Peyer's patch (tissue), 4 donors: ENCODE results near the gene EPB41L1. TPM values are rescaled to one million over a fixed set of nuclear protein-coding genes. Genes with fewer than 3 reads are reported as not detected.

Source experiments
- DNase-seq, 3 donors: peaks; one replicate each; pipeline ENCODE4 v3.0.0-alpha.2; 2017 to 2019
- H3K27ac ChIP-seq, 4 donors: fragments of 200-600 bp; sonication (generic); one replicate each; pipeline ENCODE4 v1.5.1; 2016 to 2019
- H3K27me3 ChIP-seq, 2 donors: fragments of 200-600 bp; sonication (generic); one replicate each; pipeline ENCODE4 v1.5.1; 2019
- H3K36me3 ChIP-seq, 3 donors: fragments of 200-600 bp; sonication (generic); one replicate each; pipeline ENCODE4 v1.5.1; 2016 to 2019
- H3K4me1 ChIP-seq, 4 donors: fragments of 200-600 bp; sonication (generic); one replicate each; pipeline ENCODE4 v1.5.1; 2016 to 2019
- H3K4me3 ChIP-seq, 4 donors: fragments of 200-600 bp; sonication (generic); 1 replicate in 3 of 4; 2 replicates in 1 of 4; pipeline ENCODE4 v1.5.1; 2016 to 2019; ENCODE audit warnings: mild to moderate bottlenecking in 1 of 4
- H3K9me3 ChIP-seq, 4 donors: fragments of 200-600 bp; sonication (generic); one replicate each; pipeline ENCODE4 v1.5.1; 2016 to 2019; ENCODE audit warnings: mild to moderate bottlenecking in 1 of 4
- POLR2A ChIP-seq, 2 donors: fragments of 450-650 bp; IDR thresholded peaks; one replicate each; pipeline ENCODE4 v1.5.1; 2017; ENCODE audit warnings: antibody characterized with exemption in 2 of 2, mild to moderate bottlenecking in 2 of 2, moderate library complexity in 2 of 2
- total RNA-seq, 4 donors: library from RNA; depleted of rRNA; stranded (reverse); fragments of >200 nt; gene quantifications; one replicate each; pipeline ENCODE4 v1.1.0, GENCODE V29; 2016
- TF ChIP-seq, protein P1 (sequence below), 6 experiments: fragments of 450-650 bp in 4 of 6; fragments of 200-600 bp in 2 of 6; sonication (generic) in 1 of 6; IDR thresholded peaks; one replicate each; pipeline ENCODE4 v1.5.1; 2017 to 2019; ENCODE audit warnings: antibody characterized with exemption in 6 of 6, mild to moderate bottlenecking in 3 of 6, moderate library complexity in 1 of 6

Gene EPB41L1
- total RNA-seq, 4 donors from 2014 or later, result 23.1 to 104 (median 57.2) TPM

DNA sequence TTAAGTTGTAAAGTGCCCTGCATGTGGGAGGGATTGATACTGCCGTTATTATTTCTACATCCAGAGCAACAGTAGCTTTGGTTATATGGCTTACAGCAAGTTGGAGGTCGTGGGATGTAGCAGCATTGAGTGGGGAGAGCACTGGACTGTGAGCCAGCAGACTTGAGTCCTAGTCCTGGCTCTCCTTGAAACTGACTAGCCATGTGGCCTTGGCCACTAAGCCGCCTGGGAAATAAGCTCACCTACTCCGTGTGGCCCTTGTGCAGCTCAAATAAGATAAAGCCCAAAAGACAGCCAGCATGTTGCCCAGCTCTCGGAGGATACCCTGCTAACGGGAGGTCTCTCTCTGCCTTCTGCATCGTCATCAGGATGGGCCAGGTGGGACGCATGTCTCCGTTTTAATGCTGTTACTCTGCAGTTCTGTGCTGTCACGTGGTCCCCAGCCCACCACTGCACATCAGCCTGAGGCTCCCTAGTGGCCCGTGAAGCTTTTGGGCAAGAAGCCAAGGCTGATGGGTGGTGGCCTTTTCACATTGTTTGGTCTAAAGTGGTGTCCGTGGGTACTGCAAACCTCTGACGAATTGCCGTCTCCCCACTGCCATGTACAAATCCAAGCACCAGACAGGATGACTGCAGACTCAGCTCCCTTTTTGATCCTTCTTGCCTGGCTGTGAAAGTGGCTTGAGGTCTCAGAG, 7.9 kb downstream of the EPB41L1 start:
- no peaks in the 10 kb centered on the region for H3K9me3 ChIP-seq
- no peaks in the 10 kb centered on the region for H3K36me3 ChIP-seq
- no peak for DNase-seq
- no peaks in the 10 kb centered on the region for H3K27me3 ChIP-seq
- no peak overlapping the region for H3K27ac ChIP-seq
- no peak overlapping the region for H3K4me3 ChIP-seq
- H3K4me1 ChIP-seq, result no peaks in the 10 kb centered on the region
- TF ChIP-seq, protein P1, sequence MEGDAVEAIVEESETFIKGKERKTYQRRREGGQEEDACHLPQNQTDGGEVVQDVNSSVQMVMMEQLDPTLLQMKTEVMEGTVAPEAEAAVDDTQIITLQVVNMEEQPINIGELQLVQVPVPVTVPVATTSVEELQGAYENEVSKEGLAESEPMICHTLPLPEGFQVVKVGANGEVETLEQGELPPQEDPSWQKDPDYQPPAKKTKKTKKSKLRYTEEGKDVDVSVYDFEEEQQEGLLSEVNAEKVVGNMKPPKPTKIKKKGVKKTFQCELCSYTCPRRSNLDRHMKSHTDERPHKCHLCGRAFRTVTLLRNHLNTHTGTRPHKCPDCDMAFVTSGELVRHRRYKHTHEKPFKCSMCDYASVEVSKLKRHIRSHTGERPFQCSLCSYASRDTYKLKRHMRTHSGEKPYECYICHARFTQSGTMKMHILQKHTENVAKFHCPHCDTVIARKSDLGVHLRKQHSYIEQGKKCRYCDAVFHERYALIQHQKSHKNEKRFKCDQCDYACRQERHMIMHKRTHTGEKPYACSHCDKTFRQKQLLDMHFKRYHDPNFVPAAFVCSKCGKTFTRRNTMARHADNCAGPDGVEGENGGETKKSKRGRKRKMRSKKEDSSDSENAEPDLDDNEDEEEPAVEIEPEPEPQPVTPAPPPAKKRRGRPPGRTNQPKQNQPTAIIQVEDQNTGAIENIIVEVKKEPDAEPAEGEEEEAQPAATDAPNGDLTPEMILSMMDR (IDR thresholded peaks at IDR 0.05), result no peak
- no peak for TF ChIP-seq POLR2A (IDR thresholded peaks at IDR 0.05)

DNA sequence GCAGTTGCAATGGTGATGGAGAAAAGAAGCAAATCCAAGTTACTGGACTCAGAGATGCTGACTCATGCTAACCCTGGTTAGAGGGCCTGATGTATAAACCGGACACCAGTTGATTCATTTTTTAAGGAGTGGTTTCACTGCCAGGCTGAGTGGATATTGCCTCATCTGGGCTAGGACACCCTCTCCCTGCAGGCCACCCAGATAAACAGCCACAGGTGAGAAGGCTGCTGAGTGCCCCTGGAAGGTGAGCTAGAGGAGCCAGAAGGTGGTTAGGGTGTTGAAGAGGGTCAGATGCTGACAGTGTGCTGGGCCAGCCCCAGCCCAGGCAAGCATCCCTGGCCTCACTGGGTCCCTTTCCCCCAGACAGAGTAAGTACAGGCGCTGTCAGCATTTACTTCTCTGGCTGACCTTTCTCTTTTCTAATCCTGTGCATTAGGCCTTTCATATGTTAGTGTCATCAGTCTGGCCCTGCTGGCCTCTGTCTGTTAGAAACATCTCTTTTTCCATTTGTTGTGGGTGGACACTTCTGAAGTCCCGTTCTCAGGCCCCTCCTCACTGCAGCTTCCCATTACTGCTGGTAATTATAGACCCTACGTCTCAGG, 13.5 kb downstream of the EPB41L1 start:
- H3K27ac ChIP-seq, result no peak overlapping the region
- DNase-seq, result no peak
- TF ChIP-seq POLR2A (IDR thresholded peaks at IDR 0.05), result no peak
- TF ChIP-seq, protein P1 (IDR thresholded peaks at IDR 0.05), result no peak

DNA sequence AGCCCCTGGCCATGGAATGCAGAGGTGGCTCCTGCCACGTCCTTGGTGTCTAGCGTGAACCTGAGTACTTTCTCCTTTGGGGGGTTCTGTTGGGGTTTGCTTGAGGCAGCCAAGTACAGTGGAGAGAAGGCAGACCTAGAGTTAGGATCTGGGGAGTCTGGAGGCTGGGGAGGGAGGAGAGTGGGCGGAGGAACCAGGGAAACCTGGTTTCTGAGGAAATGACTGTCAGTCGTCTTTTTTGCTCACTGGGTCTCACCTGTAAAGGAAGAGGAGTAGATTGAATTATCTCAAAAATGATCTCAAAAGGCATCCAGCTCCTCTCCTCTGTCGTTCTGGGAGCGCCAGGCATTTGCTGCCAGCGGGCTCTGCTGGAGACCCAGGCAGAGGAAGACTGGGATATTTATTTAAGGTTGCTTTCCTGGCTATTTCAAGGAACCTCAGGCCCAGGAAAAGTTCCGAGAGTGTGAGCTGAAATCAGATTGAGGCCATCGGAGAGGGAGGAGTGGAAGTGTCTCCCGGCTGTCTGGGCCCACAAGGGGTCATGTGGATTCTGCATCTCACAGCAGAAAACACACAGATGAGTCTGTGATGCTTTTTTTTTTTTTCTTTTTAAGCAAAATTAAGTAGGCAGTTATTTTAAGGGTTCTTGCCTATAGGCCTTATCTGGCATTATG, 16.1 kb downstream of the EPB41L1 start:
- no peaks in the 10 kb centered on the region for H3K9me3 ChIP-seq
- peaks cover 0 to 6% (median 0%) of the 10 kb centered on the region in 3 donors for H3K36me3 ChIP-seq
- H3K4me1 ChIP-seq, result no peaks in the 10 kb centered on the region
- H3K4me3 ChIP-seq, result no peak overlapping the region
- no peak overlapping the region for H3K27ac ChIP-seq
- H3K27me3 ChIP-seq, result no peaks in the 10 kb centered on the region
- DNase-seq, result no peak
- TF ChIP-seq, protein P1 (IDR thresholded peaks at IDR 0.05), result no peak
- TF ChIP-seq POLR2A (IDR thresholded peaks at IDR 0.05), result no peak

More for the DNA sequence above, 13.5 kb downstream of the EPB41L1 start:
- Histone ChIP-seq H3K36me3 (no peaks in the 10 kb centered on the region), H3K9me3 (no peaks in the 10 kb centered on the region), H3K4me1 (no peaks in the 10 kb centered on the region), H3K4me3 (no peak overlapping the region), H3K27me3 (no peaks in the 10 kb centered on the region)

DNA sequence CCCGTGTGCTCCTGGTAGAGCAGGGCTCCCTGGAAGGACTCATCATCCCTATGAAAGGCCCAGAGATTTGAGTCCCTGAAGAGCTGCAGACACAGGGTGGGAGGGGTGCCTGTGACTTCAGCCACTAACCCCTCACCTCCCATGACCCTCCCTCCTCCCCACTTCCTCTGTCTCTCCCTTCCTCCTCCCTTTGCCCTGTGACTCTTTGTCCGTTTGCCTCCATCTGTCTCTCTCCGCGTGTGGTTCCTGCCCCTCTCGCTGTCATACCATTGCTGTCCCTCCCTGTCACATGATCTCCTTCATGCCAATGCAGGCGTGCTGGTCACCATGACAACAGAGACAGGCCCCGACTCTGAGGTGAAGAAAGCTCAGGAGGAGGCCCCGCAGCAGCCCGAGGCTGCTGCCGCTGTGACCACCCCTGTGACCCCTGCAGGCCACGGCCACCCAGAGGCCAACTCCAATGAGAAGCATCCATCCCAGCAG, 19.0 kb downstream of the EPB41L1 start:
- Histone ChIP-seq H3K27ac (no peak overlapping the region), H3K4me1 (no peaks in the 10 kb centered on the region), H3K9me3 (no peaks in the 10 kb centered on the region), H3K36me3 (peaks cover 0 to 12% (median 0%) of the 10 kb centered on the region in 3 donors), H3K27me3 (no peaks in the 10 kb centered on the region), H3K4me3 (no peak overlapping the region)
- no peak for TF ChIP-seq POLR2A (IDR thresholded peaks at IDR 0.05)
- TF ChIP-seq, protein P1 (IDR thresholded peaks at IDR 0.05), result no peak
- DNase-seq, result no peak

DNA sequence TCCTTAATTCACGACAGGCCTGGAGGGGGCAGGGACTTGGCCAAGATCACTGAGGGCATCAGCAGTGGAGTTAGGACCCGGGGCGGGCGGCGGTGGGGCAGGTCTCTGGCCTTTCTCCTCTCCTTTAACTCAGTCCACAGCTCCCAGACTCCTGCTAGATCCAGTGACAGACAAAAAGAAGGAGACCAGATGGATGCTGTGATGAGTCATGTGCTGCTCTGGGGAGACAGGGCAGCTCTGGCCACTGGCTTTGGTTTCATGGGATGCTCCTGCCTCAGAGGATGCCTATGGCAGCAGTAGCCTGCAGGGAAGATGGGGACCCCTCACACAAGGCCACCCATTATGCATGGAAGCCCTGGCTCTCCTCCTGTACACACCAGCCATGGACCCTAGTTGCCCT, 20.5 kb downstream of the EPB41L1 start:
- Histone ChIP-seq H3K27me3 (no peaks in the 10 kb centered on the region), H3K9me3 (no peaks in the 10 kb centered on the region), H3K27ac (no peak overlapping the region), H3K4me1 (no peaks in the 10 kb centered on the region), H3K4me3 (no peak overlapping the region), H3K36me3 (peaks cover 0 to 12% (median 0%) of the 10 kb centered on the region in 3 donors)
- no peak for DNase-seq
- TF ChIP-seq, protein P1 (IDR thresholded peaks at IDR 0.05), result no peak
- TF ChIP-seq POLR2A (IDR thresholded peaks at IDR 0.05), result no peak
